IMR-90 (cell line): Measurements from ENCODE around the gene SORL1.

Experiments
- BHLHE40 ChIP-seq: fragments of 150-350 bp; IDR thresholded peaks from 2 replicates; pipeline ENCODE4 v1.6.1; 2016; ENCODE audit warnings: mild to moderate bottlenecking, low read depth, low read length
- CHD1 ChIP-seq: IDR thresholded peaks from 2 replicates; pipeline ENCODE4 v1.6.1; 2012; ENCODE audit warnings: low read depth, low read length, improper control_type of control experiment
- FOS ChIP-seq: fragments of 150-350 bp; IDR thresholded peaks from 2 replicates; pipeline ENCODE4 v1.6.1; 2016; ENCODE audit warnings: low read depth, low read length
- RAD21 ChIP-seq: IDR thresholded peaks from 2 replicates; pipeline ENCODE4 v1.6.1; 2012; ENCODE audit warnings: low read length, improper control_type of control experiment
- RFX5 ChIP-seq: IDR thresholded peaks from 2 replicates; pipeline ENCODE4 v1.8.0; 2012; ENCODE audit warnings: low read depth, mild to moderate bottlenecking, low read length, moderate library complexity
- TF ChIP-seq, protein P1 (sequence below): conservative IDR thresholded peaks from 2 replicates; pipeline ENCODE4 v1.5.1; 2012; ENCODE audit warnings: mild to moderate bottlenecking, low read depth, low read length, improper control_type of control experiment
- TF ChIP-seq, protein P2 (sequence below): fragments of 150-350 bp; IDR thresholded peaks from 2 replicates; pipeline ENCODE4 v1.6.1; 2016; ENCODE audit warnings: low read depth, mild to moderate bottlenecking, low read length, moderate library complexity, borderline replicate concordance

- TF ChIP-seq CHD1 (no peak), RAD21 (no peak), FOS (no peak), BHLHE40 (no peak), RFX5 (no peak)
- TF ChIP-seq, protein P1, sequence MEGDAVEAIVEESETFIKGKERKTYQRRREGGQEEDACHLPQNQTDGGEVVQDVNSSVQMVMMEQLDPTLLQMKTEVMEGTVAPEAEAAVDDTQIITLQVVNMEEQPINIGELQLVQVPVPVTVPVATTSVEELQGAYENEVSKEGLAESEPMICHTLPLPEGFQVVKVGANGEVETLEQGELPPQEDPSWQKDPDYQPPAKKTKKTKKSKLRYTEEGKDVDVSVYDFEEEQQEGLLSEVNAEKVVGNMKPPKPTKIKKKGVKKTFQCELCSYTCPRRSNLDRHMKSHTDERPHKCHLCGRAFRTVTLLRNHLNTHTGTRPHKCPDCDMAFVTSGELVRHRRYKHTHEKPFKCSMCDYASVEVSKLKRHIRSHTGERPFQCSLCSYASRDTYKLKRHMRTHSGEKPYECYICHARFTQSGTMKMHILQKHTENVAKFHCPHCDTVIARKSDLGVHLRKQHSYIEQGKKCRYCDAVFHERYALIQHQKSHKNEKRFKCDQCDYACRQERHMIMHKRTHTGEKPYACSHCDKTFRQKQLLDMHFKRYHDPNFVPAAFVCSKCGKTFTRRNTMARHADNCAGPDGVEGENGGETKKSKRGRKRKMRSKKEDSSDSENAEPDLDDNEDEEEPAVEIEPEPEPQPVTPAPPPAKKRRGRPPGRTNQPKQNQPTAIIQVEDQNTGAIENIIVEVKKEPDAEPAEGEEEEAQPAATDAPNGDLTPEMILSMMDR: no peak
- TF ChIP-seq, protein P2, sequence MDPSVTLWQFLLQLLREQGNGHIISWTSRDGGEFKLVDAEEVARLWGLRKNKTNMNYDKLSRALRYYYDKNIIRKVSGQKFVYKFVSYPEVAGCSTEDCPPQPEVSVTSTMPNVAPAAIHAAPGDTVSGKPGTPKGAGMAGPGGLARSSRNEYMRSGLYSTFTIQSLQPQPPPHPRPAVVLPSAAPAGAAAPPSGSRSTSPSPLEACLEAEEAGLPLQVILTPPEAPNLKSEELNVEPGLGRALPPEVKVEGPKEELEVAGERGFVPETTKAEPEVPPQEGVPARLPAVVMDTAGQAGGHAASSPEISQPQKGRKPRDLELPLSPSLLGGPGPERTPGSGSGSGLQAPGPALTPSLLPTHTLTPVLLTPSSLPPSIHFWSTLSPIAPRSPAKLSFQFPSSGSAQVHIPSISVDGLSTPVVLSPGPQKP: no peak
These were observed 91.8 kb downstream of the SORL1 start for GRCh38 chr11:121543836-121544380.
